Midbrain (tissue), 1 donor: ENCODE results near the gene ADAMTS13.
A peak's percentile ranks its signal among the peaks of the same experiment; 100 is the strongest.

Experiments used
- DNase-seq: peaks from one replicate; lab custom pipeline; 2025; lab: John Stamatoyannopoulos, UW

Gene ADAMTS13

GRCh38 chr9:133472277-133472645 is 50.1 kb downstream of the ADAMTS13 start:
- DNase-seq, result no peak

- no peak for DNase-seq
Observed at GRCh38 chr9:133472753-133473378, 50.7 kb downstream of the ADAMTS13 start.

- DNase-seq, result no peak
Observed at GRCh38 chr9:133473743-133474142, 51.6 kb downstream of the ADAMTS13 start.

- DNase-seq, result no peak
Observed at GRCh38 chr9:133474215-133474614, 52.0 kb downstream of the ADAMTS13 start.

GRCh38 chr9:133474853-133475252 is 52.7 kb downstream of the ADAMTS13 start:
- DNase-seq, result no peak

- DNase-seq, result no peak
Observed at GRCh38 chr9:133475292-133476012, 53.3 kb downstream of the ADAMTS13 start.

- DNase-seq, result no peak
Observed at GRCh38 chr9:133476036-133476931, 54.1 kb downstream of the ADAMTS13 start.

GRCh38 chr9:133476941-133477340 is 54.8 kb downstream of the ADAMTS13 start:
- DNase-seq, result no peak

- DNase-seq, result no peak
Observed at GRCh38 chr9:133477461-133477860, 55.3 kb downstream of the ADAMTS13 start.

- DNase-seq, result no peak
Observed at GRCh38 chr9:133477992-133478850, 56.1 kb downstream of the ADAMTS13 start.

GRCh38 chr9:133478851-133479711 is 56.9 kb downstream of the ADAMTS13 start, which contains the start of gene SLC2A6:
Gene SLC2A6, minus strand, starts transcription at chr9:133479099. Its CDS starts 40 bp downstream, at chr9:133479059.
- DNase-seq, result peak; percentile 93

- no peak for DNase-seq
Observed at GRCh38 chr9:133483611-133484010, 61.4 kb downstream of the ADAMTS13 start.

- no peak for DNase-seq
Observed at GRCh38 chr9:133484671-133485437, 62.7 kb downstream of the ADAMTS13 start.

- DNase-seq, result no peak
Observed at GRCh38 chr9:133485531-133486260, 63.5 kb downstream of the ADAMTS13 start.

- no peak for DNase-seq
Observed at GRCh38 chr9:133487331-133487725, 65.2 kb downstream of the ADAMTS13 start.

- no peak for DNase-seq
Observed at GRCh38 chr9:133488686-133489252, 66.6 kb downstream of the ADAMTS13 start.

- no peak for DNase-seq
Observed at GRCh38 chr9:133489253-133490190, 67.4 kb downstream of the ADAMTS13 start.
